Liver (tissue), 3 donors: ENCODE measurements around the gene AFAP1L2.

Experiments
- ATF3 ChIP-seq: IDR thresholded peaks from 2 replicates; pipeline ENCODE4 v1.6.1; 2016; ENCODE audit warnings: antibody characterized with exemption
- CTCF ChIP-seq: fragments of 150-350 bp; IDR thresholded peaks from 2 replicates; pipeline ENCODE4 v1.5.1; 2017; ENCODE audit warnings: improper control_type of control experiment, low read depth, low read length; ENCODE audit not compliant: missing input control
- FOXA1 ChIP-seq: IDR thresholded peaks from 2 replicates; pipeline ENCODE4 v1.6.1; 2016; ENCODE audit warnings: antibody characterized with exemption
- GABPA ChIP-seq, 2 donors: IDR thresholded peaks in 1 of 2; conservative IDR thresholded peaks in 1 of 2; 2 replicates each; pipeline ENCODE4 v1.6.1; 2016; ENCODE audit warnings: antibody characterized with exemption in 2 of 2, mild to moderate bottlenecking in 1 of 2, moderate library complexity in 1 of 2
- JUND ChIP-seq, 2 donors: IDR thresholded peaks; 2 replicates each; pipeline ENCODE4 v1.6.1; 2016; ENCODE audit warnings: antibody characterized with exemption in 2 of 2
- RAD21 ChIP-seq, 2 donors: IDR thresholded peaks; 2 replicates each; pipeline ENCODE4 v1.6.1; 2016; ENCODE audit warnings: antibody characterized with exemption in 2 of 2, mild to moderate bottlenecking in 2 of 2
- TAF1 ChIP-seq: conservative IDR thresholded peaks from 2 replicates; pipeline ENCODE4 v1.6.1; 2016; ENCODE audit warnings: antibody characterized with exemption, mild to moderate bottlenecking
- YY1 ChIP-seq: IDR thresholded peaks from 2 replicates; pipeline ENCODE4 v1.6.1; 2016; ENCODE audit warnings: antibody characterized with exemption, mild to moderate bottlenecking
- TF ChIP-seq, protein P1 (sequence below): IDR thresholded peaks from 2 replicates; pipeline ENCODE4 v1.6.1; 2016; ENCODE audit warnings: antibody characterized with exemption, mild to moderate bottlenecking
- TF ChIP-seq, protein P2 (sequence below): IDR thresholded peaks from 2 replicates; pipeline ENCODE4 v1.6.1; 2016; ENCODE audit warnings: antibody characterized with exemption
- donor health status: healthy.
- donor health status: healthy.

DNA sequence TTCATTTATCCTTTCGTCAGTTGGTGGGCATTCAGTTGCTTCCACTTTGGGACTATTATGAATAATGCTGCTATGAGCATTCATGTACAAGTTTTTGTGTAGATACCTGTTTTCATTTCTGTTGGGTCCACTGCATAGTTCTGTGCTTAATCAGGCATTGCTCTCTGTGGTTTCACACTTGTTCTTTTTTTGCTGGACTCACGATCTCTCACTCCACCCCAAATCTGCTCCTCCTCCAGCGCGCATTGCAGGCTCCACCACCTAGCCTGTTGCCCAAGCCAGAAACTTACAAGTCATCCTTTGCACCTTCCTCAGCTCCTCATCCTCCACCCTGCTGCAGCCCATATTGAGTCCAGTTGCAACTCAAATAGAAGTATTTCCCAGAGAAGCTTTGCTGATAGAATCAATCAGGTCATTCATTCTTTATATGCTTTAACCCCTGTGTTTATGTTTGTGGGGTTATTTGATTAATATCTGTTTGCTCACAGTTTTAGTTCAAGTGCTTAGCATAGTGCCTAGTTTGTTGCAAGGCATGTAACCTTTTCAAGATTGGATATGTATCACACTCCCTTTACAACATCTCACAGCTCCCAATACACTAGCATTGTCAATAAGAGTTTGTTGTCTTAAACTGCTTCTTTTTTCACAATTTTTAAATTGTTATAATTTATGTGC is 16.6 kb upstream of the AFAP1L2 start:
- TF ChIP-seq TAF1 (no peak), CTCF (no peak), GABPA (IDR thresholded peaks at IDR 0.05 in 1 of 2, conservative IDR thresholded peaks at IDR 0.05 in 1 of 2) (no peak), RAD21 (IDR thresholded peaks at IDR 0.05) (no peak), YY1 (no peak), FOXA1 (no peak), JUND (IDR thresholded peaks at IDR 0.05) (no peak), ATF3 (no peak)
- TF ChIP-seq, protein P1, sequence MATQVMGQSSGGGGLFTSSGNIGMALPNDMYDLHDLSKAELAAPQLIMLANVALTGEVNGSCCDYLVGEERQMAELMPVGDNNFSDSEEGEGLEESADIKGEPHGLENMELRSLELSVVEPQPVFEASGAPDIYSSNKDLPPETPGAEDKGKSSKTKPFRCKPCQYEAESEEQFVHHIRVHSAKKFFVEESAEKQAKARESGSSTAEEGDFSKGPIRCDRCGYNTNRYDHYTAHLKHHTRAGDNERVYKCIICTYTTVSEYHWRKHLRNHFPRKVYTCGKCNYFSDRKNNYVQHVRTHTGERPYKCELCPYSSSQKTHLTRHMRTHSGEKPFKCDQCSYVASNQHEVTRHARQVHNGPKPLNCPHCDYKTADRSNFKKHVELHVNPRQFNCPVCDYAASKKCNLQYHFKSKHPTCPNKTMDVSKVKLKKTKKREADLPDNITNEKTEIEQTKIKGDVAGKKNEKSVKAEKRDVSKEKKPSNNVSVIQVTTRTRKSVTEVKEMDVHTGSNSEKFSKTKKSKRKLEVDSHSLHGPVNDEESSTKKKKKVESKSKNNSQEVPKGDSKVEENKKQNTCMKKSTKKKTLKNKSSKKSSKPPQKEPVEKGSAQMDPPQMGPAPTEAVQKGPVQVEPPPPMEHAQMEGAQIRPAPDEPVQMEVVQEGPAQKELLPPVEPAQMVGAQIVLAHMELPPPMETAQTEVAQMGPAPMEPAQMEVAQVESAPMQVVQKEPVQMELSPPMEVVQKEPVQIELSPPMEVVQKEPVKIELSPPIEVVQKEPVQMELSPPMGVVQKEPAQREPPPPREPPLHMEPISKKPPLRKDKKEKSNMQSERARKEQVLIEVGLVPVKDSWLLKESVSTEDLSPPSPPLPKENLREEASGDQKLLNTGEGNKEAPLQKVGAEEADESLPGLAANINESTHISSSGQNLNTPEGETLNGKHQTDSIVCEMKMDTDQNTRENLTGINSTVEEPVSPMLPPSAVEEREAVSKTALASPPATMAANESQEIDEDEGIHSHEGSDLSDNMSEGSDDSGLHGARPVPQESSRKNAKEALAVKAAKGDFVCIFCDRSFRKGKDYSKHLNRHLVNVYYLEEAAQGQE, result no peak
- TF ChIP-seq, protein P2, sequence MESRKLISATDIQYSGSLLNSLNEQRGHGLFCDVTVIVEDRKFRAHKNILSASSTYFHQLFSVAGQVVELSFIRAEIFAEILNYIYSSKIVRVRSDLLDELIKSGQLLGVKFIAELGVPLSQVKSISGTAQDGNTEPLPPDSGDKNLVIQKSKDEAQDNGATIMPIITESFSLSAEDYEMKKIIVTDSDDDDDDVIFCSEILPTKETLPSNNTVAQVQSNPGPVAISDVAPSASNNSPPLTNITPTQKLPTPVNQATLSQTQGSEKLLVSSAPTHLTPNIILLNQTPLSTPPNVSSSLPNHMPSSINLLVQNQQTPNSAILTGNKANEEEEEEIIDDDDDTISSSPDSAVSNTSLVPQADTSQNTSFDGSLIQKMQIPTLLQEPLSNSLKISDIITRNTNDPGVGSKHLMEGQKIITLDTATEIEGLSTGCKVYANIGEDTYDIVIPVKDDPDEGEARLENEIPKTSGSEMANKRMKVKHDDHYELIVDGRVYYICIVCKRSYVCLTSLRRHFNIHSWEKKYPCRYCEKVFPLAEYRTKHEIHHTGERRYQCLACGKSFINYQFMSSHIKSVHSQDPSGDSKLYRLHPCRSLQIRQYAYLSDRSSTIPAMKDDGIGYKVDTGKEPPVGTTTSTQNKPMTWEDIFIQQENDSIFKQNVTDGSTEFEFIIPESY, result no peak
